HEK293 (cell line): ENCODE data around the gene NAP1L1.

Source experiments
- CTCF ChIA-PET: fragments of 350-600 bp; formaldehyde crosslinking; extraction: SDS; loops from one replicate; lab custom pipeline; 2021; ENCODE audit warnings: antibody characterized with exemption; lab: Yijun Ruan, JAX
- POLR2A ChIA-PET: fragments of 300-600 bp; formaldehyde crosslinking; extraction: SDS; loops from one replicate; lab custom pipeline; 2020; ENCODE audit warnings: antibody characterized with exemption, inconsistent platforms; lab: Yijun Ruan, JAX
- H3K27ac ChIP-seq: fragments of 200-500 bp; sonication (Bioruptor generic); 2 replicates; pipeline ENCODE4 v1.5.1; 2014; ENCODE audit warnings: low read depth, low read length, control low read depth, inconsistent platforms; ENCODE audit errors: extremely low read depth
- H3K36me3 ChIP-seq, 2 experiments: fragments of 200-500 bp in 1 of 2; sonication (Bioruptor generic) in 1 of 2; 1 replicate in 1 of 2; 2 replicates in 1 of 2; pipeline ENCODE4 v1.5.1; 2014 to 2017; ENCODE audit warnings: inconsistent platforms in 2 of 2, low read length in 2 of 2; ENCODE audit not compliant: control insufficient read depth in 2 of 2, insufficient read depth in 1 of 2
- H3K4me1 ChIP-seq: fragments of 200-500 bp; sonication (Bioruptor generic); 2 replicates; pipeline ENCODE4 v1.5.1; 2014; ENCODE audit warnings: mild to moderate bottlenecking, low read length, inconsistent platforms; ENCODE audit not compliant: control insufficient read depth, insufficient read depth
- H3K4me3 ChIP-seq: 2 replicates; pipeline ENCODE4 v1.5.1; 2011; ENCODE audit warnings: low read depth, mild to moderate bottlenecking, control low read depth, low read length, moderate library complexity
- H3K9me3 ChIP-seq: fragments of 200-500 bp; sonication (Bioruptor generic); 2 replicates; pipeline ENCODE4 v1.5.1; 2014; ENCODE audit warnings: low read depth, low read length, inconsistent platforms; ENCODE audit not compliant: control insufficient read depth, insufficient read depth
- GLI2 ChIP-seq: fragments of 450-650 bp; formaldehyde crosslinking; IDR thresholded peaks from 2 replicates; pipeline ENCODE4; 2017; ENCODE audit warnings: missing biosample characterization, missing genetic modification characterization, low read depth, borderline replicate concordance
- GLIS2 ChIP-seq: fragments of 450-650 bp; formaldehyde crosslinking; IDR thresholded peaks from 2 replicates; pipeline ENCODE4 v1.5.1; 2016; ENCODE audit warnings: missing biosample characterization, missing genetic modification characterization
- KLF1 ChIP-seq: fragments of 450-650 bp; formaldehyde crosslinking; IDR thresholded peaks from 2 replicates; pipeline ENCODE4 v1.5.1; 2016; ENCODE audit warnings: missing biosample characterization, missing genetic modification characterization
- KLF16 ChIP-seq: fragments of 450-650 bp; formaldehyde crosslinking; IDR thresholded peaks from 2 replicates; pipeline ENCODE4 v1.5.1; 2017; ENCODE audit warnings: missing biosample characterization, missing genetic modification characterization
- KLF9 ChIP-seq: fragments of 450-650 bp; formaldehyde crosslinking; IDR thresholded peaks from 2 replicates; pipeline ENCODE4 v1.5.1; 2016; ENCODE audit warnings: missing biosample characterization, missing genetic modification characterization, low read depth
- MZF1 ChIP-seq: fragments of 450-650 bp; formaldehyde crosslinking; IDR thresholded peaks from 2 replicates; pipeline ENCODE4 v1.5.1; 2017; ENCODE audit warnings: missing biosample characterization, missing genetic modification characterization, borderline replicate concordance
- SALL2 ChIP-seq: fragments of 450-650 bp; formaldehyde crosslinking; IDR thresholded peaks from 2 replicates; pipeline ENCODE4 v1.5.0; 2017; ENCODE audit warnings: missing biosample characterization, mild to moderate bottlenecking, missing genetic modification characterization, borderline replicate concordance
- TRIM28 ChIP-seq: IDR thresholded peaks from 2 replicates; pipeline ENCODE4 v1.6.1; 2011; ENCODE audit warnings: low read length, control low read depth, borderline replicate concordance
- ZBTB1 ChIP-seq: fragments of 450-650 bp; formaldehyde crosslinking; IDR thresholded peaks from 2 replicates; pipeline ENCODE4 v1.5.1; 2016; ENCODE audit warnings: missing biosample characterization, missing genetic modification characterization
- ZEB2 ChIP-seq: fragments of 450-650 bp; formaldehyde crosslinking; IDR thresholded peaks from 2 replicates; pipeline ENCODE4 v1.5.1; 2016; ENCODE audit warnings: missing biosample characterization, missing genetic modification characterization
- ZFP41 ChIP-seq: fragments of 450-650 bp; formaldehyde crosslinking; IDR thresholded peaks from 2 replicates; pipeline ENCODE4 v1.5.1; 2016; ENCODE audit warnings: missing biosample characterization, missing genetic modification characterization, borderline replicate concordance
- ZNF10 ChIP-seq: fragments of 450-650 bp; formaldehyde crosslinking; IDR thresholded peaks from 2 replicates; pipeline ENCODE4 v1.5.1; 2017; ENCODE audit warnings: missing biosample characterization, missing genetic modification characterization
- ZNF132 ChIP-seq: fragments of 450-650 bp; formaldehyde crosslinking; IDR thresholded peaks from 2 replicates; pipeline ENCODE4 v1.5.1; 2017; ENCODE audit warnings: missing biosample characterization, missing genetic modification characterization, borderline replicate concordance
- ZNF138 ChIP-seq: fragments of 450-650 bp; formaldehyde crosslinking; IDR thresholded peaks from 2 replicates; pipeline ENCODE4 v1.5.1; 2016; ENCODE audit warnings: missing biosample characterization, missing genetic modification characterization, borderline replicate concordance
- ZNF16 ChIP-seq: fragments of 450-650 bp; formaldehyde crosslinking; IDR thresholded peaks from 2 replicates; pipeline ENCODE4 v1.5.1; 2016; ENCODE audit warnings: low read depth, missing biosample characterization, missing genetic modification characterization
- ZNF211 ChIP-seq: fragments of 450-650 bp; formaldehyde crosslinking; IDR thresholded peaks from 2 replicates; pipeline ENCODE4 v1.5.1; 2016; ENCODE audit warnings: low read depth, missing biosample characterization, missing genetic modification characterization
- ZNF514 ChIP-seq: fragments of 450-650 bp; formaldehyde crosslinking; IDR thresholded peaks from 2 replicates; pipeline ENCODE4 v1.5.1; 2016; ENCODE audit warnings: missing biosample characterization, missing genetic modification characterization
- ZNF837 ChIP-seq: fragments of 450-650 bp; formaldehyde crosslinking; IDR thresholded peaks from 2 replicates; pipeline ENCODE4 v1.5.1; 2016; ENCODE audit warnings: missing biosample characterization, missing genetic modification characterization
- ZSCAN30 ChIP-seq: fragments of 450-650 bp; IDR thresholded peaks from 2 replicates; pipeline ENCODE4 v1.5.1; 2018; ENCODE audit warnings: missing biosample characterization, mild to moderate bottlenecking, missing genetic modification characterization, moderate library complexity
- TF ChIP-seq, protein P1 (sequence below): fragments of 450-650 bp; formaldehyde crosslinking; IDR thresholded peaks from 2 replicates; pipeline ENCODE4 v1.5.1; 2017; ENCODE audit warnings: missing biosample characterization, missing genetic modification characterization
- TF ChIP-seq, protein P2 (sequence below): fragments of 450-650 bp; formaldehyde crosslinking; IDR thresholded peaks from 2 replicates; pipeline ENCODE4 v1.5.1; 2016; ENCODE audit warnings: missing biosample characterization, missing genetic modification characterization
- TF ChIP-seq, protein P3 (sequence below): fragments of 450-650 bp; IDR thresholded peaks from 2 replicates; pipeline ENCODE4 v1.5.1; 2018; ENCODE audit warnings: missing biosample characterization, mild to moderate bottlenecking, missing genetic modification characterization
- TF ChIP-seq, protein P4 (sequence below): fragments of 450-650 bp; formaldehyde crosslinking; IDR thresholded peaks from 2 replicates; pipeline ENCODE4 v1.5.1; 2016; ENCODE audit warnings: missing biosample characterization, missing genetic modification characterization
- TF ChIP-seq, protein P5 (sequence below): fragments of 450-650 bp; formaldehyde crosslinking; optimal IDR thresholded peaks from 2 replicates; pipeline ENCODE3; 2016; ENCODE audit warnings: missing biosample characterization, mild to moderate bottlenecking, missing genetic modification characterization
- TF ChIP-seq, protein P6 (sequence below): fragments of 450-650 bp; formaldehyde crosslinking; IDR thresholded peaks from 2 replicates; pipeline ENCODE4 v1.5.1; 2016; ENCODE audit warnings: missing biosample characterization, missing genetic modification characterization

Gene NAP1L1

DNA sequence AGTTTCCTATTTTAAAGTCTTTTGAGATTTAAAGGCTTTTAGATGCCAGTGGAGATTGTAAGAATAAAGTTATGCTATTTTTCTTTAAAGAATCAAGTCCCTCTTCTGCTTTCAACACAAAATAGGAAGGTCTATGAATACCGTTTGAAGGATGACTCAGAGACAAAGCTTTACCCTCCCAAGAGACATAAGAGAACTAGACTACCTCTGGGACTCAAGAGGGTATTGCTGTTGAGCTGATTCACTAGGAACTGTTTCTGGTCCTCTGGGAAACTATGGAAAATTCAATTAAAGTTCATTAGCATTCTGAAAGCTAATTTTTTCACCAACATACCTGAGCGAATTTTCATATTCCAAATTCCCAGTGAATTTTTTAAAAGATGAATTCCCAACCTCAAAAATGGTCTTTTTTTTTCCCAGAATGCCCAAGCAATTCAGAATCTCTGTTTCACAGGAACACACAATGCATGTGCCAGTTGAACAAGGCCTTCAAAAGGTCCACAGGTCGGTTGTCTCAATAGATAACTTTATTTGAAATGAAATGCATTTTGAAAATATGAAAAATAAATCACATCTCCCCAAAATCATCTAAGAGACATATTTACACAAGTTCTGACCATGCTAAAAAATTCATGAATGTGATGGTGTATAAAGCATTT, 59.4 kb downstream of the NAP1L1 start:
- no peak overlapping the region for H3K27ac ChIP-seq
- no peak overlapping the region for H3K4me3 ChIP-seq
- POLR2A ChIA-PET = no interaction called here
- CTCF ChIA-PET = interaction anchor here (1.2 kb wide), 1 partner anchor 498 kb away, joined by 4 read pairs; no protein-coding TSS in a partner anchor
- no peaks in the 10 kb centered on the region for H3K9me3 ChIP-seq
- no peaks in the 10 kb centered on the region; the same call in 1 of the 2 replicates for H3K4me1 ChIP-seq
- H3K36me3 ChIP-seq = no peaks in the 10 kb centered on the region
- TF ChIP-seq GLI2 (tag by site-specific recombination) (no peak), ZNF138 (tag by site-specific recombination) (no peak), TRIM28 (no peak), ZSCAN30 (tag by site-specific recombination) (no peak), ZFP41 (tag by site-specific recombination) (no peak)
- TF ChIP-seq, protein P1, sequence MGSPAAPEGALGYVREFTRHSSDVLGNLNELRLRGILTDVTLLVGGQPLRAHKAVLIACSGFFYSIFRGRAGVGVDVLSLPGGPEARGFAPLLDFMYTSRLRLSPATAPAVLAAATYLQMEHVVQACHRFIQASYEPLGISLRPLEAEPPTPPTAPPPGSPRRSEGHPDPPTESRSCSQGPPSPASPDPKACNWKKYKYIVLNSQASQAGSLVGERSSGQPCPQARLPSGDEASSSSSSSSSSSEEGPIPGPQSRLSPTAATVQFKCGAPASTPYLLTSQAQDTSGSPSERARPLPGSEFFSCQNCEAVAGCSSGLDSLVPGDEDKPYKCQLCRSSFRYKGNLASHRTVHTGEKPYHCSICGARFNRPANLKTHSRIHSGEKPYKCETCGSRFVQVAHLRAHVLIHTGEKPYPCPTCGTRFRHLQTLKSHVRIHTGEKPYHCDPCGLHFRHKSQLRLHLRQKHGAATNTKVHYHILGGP (tag by site-specific recombination) = no peak

DNA sequence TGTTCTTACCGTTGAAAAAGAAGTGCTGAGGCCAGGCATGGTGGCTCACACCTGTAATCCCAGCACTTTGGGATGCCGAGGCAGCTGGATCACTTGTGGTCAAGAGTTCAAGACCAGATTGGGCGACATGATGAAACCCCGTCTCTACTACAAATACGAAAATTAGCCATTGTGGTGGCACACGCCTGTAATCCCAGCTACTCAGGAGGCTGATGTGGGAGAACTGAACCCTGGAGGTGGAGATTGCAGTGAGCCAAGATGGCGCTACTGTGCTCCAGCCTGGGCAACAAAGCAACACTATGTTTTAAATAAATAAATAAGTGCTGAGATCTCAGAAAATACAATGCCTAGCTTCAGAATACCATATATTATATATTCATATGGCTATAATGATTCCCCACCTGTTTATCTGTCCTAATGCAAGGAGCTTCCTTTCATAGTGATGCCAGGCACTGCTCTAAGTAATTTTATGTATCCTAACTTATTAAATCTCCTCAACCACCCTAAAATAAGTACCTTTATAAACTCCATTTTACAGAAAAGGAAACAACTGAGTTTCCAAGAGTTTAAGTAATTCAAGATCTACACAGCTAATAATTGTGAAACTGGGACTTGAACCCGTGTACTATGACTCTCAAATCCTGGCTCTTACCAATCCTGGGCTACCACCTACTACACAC, 60.2 kb downstream of the NAP1L1 start:
- H3K27ac ChIP-seq = no peak overlapping the region
- H3K4me3 ChIP-seq = no peak overlapping the region
- no peaks in the 10 kb centered on the region for H3K36me3 ChIP-seq
- no peak for TF ChIP-seq SALL2 (tag by site-specific recombination)
- TF ChIP-seq, protein P2, sequence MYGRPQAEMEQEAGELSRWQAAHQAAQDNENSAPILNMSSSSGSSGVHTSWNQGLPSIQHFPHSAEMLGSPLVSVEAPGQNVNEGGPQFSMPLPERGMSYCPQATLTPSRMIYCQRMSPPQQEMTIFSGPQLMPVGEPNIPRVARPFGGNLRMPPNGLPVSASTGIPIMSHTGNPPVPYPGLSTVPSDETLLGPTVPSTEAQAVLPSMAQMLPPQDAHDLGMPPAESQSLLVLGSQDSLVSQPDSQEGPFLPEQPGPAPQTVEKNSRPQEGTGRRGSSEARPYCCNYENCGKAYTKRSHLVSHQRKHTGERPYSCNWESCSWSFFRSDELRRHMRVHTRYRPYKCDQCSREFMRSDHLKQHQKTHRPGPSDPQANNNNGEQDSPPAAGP (tag by site-specific recombination) = no peak
- TF ChIP-seq ZNF837 (tag by site-specific recombination) = no peak
- TF ChIP-seq, protein P3, sequence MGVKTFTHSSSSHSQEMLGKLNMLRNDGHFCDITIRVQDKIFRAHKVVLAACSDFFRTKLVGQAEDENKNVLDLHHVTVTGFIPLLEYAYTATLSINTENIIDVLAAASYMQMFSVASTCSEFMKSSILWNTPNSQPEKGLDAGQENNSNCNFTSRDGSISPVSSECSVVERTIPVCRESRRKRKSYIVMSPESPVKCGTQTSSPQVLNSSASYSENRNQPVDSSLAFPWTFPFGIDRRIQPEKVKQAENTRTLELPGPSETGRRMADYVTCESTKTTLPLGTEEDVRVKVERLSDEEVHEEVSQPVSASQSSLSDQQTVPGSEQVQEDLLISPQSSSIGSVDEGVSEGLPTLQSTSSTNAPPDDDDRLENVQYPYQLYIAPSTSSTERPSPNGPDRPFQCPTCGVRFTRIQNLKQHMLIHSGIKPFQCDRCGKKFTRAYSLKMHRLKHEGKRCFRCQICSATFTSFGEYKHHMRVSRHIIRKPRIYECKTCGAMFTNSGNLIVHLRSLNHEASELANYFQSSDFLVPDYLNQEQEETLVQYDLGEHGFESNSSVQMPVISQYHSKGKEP (tag by site-specific recombination) = no peak
- TF ChIP-seq KLF1 (tag by site-specific recombination) = no peak
- no peak for TF ChIP-seq KLF16 (tag by site-specific recombination)
- TF ChIP-seq ZNF514 = no peak
- no peak for TF ChIP-seq ZBTB1
- TF ChIP-seq, protein P4, sequence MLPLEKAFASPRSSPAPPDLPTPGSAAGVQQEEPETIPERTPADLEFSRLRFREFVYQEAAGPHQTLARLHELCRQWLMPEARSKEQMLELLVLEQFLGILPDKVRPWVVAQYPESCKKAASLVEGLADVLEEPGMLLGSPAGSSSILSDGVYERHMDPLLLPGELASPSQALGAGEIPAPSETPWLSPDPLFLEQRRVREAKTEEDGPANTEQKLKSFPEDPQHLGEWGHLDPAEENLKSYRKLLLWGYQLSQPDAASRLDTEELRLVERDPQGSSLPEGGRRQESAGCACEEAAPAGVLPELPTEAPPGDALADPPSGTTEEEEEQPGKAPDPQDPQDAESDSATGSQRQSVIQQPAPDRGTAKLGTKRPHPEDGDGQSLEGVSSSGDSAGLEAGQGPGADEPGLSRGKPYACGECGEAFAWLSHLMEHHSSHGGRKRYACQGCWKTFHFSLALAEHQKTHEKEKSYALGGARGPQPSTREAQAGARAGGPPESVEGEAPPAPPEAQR (tag by site-specific recombination) = no peak
- no peak for TF ChIP-seq ZNF16 (tag by site-specific recombination)
- no peak for TF ChIP-seq ZEB2 (tag by site-specific recombination)
- no peak for TF ChIP-seq KLF9
- TF ChIP-seq, protein P5, sequence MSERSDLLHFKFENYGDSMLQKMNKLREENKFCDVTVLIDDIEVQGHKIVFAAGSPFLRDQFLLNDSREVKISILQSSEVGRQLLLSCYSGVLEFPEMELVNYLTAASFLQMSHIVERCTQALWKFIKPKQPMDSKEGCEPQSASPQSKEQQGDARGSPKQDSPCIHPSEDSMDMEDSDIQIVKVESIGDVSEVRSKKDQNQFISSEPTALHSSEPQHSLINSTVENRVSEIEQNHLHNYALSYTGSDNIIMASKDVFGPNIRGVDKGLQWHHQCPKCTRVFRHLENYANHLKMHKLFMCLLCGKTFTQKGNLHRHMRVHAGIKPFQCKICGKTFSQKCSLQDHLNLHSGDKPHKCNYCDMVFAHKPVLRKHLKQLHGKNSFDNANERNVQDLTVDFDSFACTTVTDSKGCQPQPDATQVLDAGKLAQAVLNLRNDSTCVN (tag by site-specific recombination) = no peak
- no peak for TF ChIP-seq GLIS2 (tag by site-specific recombination)
- no peak for TF ChIP-seq ZNF132 (tag by site-specific recombination)
- TF ChIP-seq MZF1 (tag by site-specific recombination) = no peak
- TF ChIP-seq ZNF10 (tag by site-specific recombination) = no peak
- TF ChIP-seq, protein P6, sequence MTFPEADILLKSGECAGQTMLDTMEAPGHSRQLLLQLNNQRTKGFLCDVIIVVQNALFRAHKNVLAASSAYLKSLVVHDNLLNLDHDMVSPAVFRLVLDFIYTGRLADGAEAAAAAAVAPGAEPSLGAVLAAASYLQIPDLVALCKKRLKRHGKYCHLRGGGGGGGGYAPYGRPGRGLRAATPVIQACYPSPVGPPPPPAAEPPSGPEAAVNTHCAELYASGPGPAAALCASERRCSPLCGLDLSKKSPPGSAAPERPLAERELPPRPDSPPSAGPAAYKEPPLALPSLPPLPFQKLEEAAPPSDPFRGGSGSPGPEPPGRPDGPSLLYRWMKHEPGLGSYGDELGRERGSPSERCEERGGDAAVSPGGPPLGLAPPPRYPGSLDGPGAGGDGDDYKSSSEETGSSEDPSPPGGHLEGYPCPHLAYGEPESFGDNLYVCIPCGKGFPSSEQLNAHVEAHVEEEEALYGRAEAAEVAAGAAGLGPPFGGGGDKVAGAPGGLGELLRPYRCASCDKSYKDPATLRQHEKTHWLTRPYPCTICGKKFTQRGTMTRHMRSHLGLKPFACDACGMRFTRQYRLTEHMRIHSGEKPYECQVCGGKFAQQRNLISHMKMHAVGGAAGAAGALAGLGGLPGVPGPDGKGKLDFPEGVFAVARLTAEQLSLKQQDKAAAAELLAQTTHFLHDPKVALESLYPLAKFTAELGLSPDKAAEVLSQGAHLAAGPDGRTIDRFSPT (tag by site-specific recombination) = no peak
- TF ChIP-seq ZSCAN30 (tag by site-specific recombination) = no peak
- no peak for TF ChIP-seq ZNF211 (tag by site-specific recombination)
- CTCF ChIA-PET = interaction anchor here (0.5 to 1.2 kb wide), 2 partner anchors 496 to 497 kb away, joined by 4 to 5 read pairs; no protein-coding TSS in a partner anchor
- no peaks in the 10 kb centered on the region for H3K9me3 ChIP-seq
- no peaks in the 10 kb centered on the region; the same call in 1 of the 2 replicates for H3K4me1 ChIP-seq
- POLR2A ChIA-PET = no interaction called here
